Epithelial cell of proximal tubule (primary cell): ENCODE measurements around the gene KIF18A. TPM values are rescaled to one million over a fixed set of nuclear protein-coding genes. Genes with fewer than 3 reads are reported as not detected.

Experiments
- DNase-seq: peaks from one replicate; pipeline ENCODE4 v3.0.0-alpha.2; 2011; ENCODE audit warnings: low read depth
- H3K4me3 ChIP-seq: 2 replicates; pipeline ENCODE4 v1.5.1; 2011; ENCODE audit warnings: low read depth, mild to moderate bottlenecking, low read length
- total RNA-seq: library from RNA; depleted of rRNA; stranded (reverse); fragments of >200 nt; gene quantifications from 2 replicates; pipeline ENCODE4 v1.2.3, GENCODE V29; 2015
- TF ChIP-seq, protein P1 (sequence below): conservative IDR thresholded peaks from 2 replicates; pipeline ENCODE4 v1.5.1; 2012; ENCODE audit warnings: low read depth, mild to moderate bottlenecking, low read length

KIF18A gene
- total RNA-seq, 1 donor from 2014 or later, result 15.7 TPM

DNA sequence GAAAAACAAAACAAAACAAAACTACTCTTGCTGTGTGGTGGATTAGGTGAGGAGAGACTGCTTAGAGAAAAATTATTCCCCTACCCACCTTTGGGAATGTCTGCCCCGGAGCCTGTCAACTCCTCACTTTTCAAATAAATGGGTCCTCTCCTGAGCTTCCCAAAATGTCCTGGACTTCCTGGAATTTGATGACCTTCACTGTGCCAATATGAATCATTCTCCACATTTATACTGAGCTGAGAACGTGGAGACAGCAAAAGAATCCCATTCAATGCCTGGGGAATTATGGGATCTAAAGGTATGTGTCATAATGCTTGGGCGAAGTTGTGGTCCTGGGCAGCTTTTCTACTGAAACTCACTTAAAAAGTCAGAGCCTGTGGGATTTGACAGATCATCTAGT is 136.8 kb downstream of the KIF18A start:
- TF ChIP-seq, protein P1, sequence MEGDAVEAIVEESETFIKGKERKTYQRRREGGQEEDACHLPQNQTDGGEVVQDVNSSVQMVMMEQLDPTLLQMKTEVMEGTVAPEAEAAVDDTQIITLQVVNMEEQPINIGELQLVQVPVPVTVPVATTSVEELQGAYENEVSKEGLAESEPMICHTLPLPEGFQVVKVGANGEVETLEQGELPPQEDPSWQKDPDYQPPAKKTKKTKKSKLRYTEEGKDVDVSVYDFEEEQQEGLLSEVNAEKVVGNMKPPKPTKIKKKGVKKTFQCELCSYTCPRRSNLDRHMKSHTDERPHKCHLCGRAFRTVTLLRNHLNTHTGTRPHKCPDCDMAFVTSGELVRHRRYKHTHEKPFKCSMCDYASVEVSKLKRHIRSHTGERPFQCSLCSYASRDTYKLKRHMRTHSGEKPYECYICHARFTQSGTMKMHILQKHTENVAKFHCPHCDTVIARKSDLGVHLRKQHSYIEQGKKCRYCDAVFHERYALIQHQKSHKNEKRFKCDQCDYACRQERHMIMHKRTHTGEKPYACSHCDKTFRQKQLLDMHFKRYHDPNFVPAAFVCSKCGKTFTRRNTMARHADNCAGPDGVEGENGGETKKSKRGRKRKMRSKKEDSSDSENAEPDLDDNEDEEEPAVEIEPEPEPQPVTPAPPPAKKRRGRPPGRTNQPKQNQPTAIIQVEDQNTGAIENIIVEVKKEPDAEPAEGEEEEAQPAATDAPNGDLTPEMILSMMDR, result no peak
- H3K4me3 ChIP-seq, result no peak overlapping the region
- no peak for DNase-seq

Other genes with a start within 250 kb of the KIF18A start
- gene METTL15, start 232 bp upstream of the KIF18A start, total RNA-seq, result 8.7 and 9.1 TPM in 2 replicates